ENCODE results near the gene EGLN3.
"Not testable (repeated sequence)": the region's sequence is repeated elsewhere in the genome, so short reads cannot be mapped to it uniquely, and the experiment has no call there.

EGLN3 gene

DNA sequence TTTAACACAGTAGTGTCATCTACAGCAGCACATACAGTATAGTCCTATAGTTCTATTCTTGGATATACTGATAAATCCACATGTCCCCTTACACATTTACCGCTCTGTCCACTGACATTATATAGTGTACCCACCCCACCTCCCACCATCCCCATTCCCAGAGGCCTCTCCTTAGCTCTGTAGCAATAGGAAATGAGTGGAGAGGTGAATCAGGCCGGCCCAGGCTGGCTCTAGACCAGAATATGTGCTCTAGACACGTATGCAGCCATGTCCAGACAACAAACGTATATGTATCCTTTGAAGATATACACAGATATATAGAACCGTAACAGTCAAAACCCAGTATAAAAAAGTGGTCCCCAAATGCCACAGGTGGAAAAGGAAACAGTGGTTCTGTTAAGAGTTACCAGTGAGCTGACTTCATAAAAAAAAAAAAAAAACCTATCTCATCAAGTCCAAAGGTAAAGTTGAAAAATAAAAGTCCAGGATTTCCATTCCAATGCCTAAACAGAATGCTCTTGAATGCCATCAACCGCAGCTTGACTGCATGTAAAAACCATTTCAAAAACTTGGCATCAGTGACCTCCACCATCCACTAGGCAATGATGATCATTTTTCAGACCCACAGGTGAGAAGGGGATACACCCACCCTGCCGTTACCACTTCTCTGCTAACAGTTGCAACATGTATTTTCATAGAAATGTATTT is 16.7 kb downstream of the EGLN3 start:
- DNase-seq = no peak

DNA sequence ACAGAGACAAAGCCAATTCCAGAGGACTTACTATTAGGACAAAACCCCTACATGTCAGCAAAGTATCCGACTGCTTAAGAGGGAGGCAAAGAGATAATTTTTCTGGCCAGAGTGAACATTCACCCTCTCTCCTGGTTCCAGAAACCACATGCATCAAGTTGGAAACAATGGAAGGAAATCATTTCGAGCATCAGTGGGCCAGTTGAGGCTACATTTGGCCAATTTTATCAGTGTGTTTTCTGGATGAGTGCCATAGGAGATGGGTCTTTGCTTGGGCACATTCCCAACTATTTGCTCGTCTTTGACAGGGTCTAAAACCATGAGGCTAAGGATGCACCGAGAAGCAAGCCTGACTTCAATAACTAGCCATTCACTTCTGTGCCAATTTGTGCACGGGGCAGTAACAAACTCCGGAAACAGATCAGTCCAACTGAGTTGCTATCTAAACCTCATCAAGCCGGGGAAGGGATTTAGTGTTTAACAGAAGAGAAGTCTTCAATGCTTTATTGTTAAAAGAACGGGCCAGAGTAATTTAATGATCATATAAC is 17.4 kb downstream of the EGLN3 start:
- no peak for DNase-seq

DNA sequence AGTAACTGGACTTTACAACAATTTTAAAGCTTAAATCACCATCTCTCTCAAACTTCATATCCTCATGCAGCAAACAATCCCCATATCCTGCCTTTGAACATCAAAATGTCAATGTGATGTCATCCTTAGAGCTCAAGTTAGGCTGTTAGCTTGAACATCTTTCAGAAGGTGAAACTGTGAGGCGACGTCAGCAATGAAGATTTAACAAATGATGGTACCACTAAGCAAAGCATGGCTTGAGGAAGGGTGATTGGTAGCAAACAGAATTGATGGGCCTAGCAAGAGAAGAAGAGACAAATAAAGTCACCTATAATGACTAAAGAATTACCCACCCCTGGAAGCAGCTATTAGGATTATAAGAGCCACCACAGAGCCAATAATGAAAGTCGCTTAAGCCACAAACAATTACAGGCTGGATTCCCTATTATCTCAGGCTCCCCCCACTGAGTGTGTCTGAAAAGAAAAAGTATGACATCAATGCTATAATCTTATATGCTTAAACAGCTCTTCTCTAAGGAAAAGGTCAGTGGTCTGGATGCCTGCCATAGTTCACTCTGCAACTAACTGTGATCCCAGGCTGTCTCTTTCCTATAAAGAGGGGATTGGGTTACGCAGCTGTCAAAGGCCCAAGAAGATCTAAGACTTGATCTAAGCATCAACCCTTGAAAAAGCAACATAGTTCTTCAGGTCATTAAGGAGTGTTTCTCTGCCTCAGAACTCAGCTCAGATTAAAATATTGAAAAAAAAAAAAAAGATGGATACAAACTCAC is 18.1 kb downstream of the EGLN3 start:
- DNase-seq = no peak

DNA sequence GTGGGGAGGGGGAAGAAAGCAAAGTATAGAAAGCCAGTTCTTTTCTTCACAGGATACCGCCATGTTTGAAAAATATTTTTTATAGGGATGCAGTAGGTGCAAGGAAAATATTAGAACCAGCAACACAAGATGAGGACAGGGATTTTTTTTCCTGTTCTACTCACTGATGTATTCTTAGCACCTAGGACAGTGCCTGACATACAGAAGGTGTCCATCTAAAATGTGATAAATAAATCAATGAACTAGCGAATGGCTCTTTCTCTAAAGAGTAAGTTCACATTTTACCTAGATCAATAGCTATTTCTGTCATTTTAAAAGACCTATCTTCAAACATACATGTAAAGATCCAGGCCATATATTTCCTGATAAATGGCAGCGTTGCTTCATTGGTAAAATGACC is 18.8 kb downstream of the EGLN3 start:
- DNase-seq = no peak

DNA sequence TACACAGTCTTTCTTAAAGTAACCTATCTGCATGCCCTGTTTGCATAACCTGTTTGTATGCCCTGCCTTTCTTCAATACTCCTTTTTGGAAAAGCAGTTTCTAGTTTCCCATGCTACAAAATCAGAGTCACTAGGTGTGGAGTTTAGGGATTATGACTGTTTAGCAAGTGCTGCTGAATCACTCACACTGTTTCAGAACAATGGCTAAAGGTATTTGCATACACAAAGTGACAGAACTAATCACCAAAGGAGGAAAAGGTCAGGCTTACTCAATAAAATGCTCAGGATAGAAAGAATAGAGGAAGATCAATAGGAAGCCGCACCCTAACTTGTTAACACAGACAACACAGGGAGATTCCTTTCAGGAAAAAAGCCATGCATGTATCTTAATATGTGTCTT is 19.4 kb downstream of the EGLN3 start:
- DNase-seq = no peak

DNA sequence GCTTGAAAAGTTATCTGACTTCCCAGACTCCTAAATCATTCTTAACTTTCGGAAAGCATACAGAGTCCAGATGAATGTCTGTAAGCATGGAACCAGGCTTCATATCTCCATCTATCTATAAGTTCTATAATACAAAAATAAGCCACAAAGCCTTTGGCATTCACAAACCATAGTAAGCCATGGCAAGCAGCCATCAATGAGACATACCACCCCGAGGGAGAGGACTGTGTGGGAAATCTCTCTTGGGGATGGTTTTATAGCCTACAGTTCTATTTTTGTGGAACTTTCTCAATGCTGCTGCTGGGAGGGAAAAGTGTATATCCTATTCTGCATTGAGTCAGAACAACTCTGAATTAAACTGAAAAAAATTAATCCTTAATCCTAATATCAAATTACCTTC is 20.4 kb downstream of the EGLN3 start:
- DNase-seq = no peak

DNA sequence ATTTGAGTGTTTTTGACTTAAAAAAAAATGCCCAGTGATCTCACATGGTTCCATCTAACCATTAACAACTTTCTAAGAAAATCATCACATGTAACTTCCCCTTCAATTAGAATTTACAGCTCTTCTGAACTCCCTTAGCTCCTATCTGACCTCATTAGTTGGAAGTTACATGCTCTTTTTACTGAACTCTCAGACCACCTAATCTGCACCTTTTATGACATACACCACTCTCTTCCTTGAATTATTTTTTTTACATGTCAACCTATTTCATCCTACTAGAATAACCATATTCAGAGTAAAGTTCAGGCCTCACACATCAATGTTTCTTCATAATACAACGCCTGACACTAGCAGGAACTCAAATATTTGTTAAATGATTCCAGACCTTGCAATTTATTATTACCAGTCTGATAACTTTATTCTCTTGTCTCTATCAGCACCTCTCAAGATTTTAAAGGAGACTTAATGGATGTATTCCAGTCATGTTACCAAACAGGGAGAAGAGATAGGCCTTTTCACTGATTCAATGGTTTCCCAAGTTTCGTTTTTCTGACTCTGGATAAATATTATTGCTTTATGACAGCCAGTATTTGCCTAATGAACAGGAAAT is 21.0 kb downstream of the EGLN3 start:
- DNase-seq = no peak

DNA sequence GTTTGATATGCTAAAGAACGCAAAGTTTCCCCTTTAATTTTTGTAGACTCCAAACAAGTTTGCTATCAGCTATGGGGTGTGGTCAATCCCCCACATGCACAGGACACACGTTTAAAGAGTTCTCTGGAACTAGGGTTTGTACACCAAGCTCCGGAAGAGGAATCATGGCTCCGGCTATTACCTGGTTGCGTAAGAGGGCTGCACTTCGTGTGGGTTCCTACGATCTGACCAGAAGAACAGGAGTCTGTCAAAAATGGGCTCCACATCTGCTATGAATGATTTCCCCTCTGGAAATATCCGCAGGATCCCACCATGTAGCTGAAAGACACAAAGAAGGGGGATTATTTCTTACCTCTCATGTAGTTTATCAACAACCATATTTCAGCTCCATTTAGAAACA is 22.0 kb downstream of the EGLN3 start:
- DNase-seq = no peak

DNA sequence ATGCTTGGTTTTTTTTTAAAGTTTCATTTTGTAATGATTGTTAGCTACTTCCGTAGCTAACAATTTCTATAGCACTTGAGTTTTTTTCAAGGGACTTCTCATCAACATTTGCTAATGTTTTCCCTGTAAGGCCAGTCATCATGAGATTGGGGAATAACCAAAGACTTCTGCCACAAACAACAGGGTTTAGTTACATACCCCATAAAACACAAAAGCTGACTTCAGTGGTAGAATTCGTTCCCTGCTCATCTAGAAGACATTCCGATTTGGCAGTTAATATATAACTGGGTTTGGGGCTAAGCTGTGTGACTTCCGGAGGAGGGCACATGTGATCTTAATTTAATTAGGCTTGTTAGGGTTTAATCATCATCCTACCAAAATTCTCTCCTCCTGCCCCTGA is 22.9 kb downstream of the EGLN3 start:
- DNase-seq = no peak

DNA sequence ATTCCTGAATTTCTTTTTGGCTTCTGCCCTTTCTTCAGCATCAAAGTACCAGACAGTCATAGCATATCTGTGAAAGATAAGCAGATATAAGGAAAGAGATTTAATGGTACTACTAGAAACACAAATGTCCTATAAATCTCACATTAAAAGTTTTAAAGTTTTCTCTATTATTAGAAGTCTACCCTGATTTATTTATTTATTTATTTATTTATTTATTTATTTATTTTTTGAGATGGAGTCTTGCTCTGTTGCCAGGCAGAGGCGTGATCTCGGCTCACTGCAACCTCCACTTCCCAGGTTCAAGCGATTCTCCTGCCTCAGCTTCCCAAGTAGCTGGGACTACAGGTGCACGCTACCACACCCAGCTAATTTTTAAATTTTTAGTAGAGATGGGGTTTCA is 23.9 kb downstream of the EGLN3 start:
- not testable (repeated sequence) for DNase-seq

DNA sequence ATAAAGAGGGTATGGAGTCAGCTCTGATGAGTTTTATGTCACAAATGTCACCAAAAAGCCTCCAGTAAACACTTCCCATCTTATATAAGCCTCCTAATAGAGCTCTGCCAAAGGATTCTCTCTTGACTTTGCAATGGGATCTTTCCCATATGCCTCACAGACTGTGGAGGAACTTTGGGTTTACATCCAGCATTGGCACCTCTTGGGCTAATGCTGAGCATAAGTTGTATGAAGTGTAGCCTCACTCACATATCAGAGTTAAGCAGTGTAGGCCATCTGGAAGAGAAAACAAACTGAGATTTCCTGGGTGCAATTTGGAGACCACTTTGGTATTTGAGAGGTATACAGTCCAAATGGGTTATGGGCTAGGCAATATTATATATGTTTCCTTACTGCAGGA is 24.9 kb downstream of the EGLN3 start:
- no peak for DNase-seq

DNA sequence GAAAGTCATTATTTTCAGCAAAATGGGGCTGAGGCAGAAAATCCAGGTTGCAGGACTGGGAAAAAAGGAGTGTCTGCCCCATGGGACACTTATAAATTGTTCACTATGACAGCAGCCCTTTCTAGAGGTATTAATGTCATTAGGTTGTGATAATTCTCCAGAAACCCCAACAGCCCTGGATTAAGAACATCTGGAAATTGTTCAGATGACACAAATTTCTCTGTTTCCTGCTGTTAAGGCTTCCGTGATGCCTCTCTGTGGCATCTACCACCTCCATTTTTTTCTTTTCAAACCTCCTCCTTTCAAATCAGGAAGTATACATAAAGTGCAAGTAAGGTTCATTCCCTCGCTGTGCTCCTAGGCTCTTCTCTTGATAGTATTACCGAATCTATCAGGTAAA is 25.6 kb downstream of the EGLN3 start:
- no peak for DNase-seq

DNA sequence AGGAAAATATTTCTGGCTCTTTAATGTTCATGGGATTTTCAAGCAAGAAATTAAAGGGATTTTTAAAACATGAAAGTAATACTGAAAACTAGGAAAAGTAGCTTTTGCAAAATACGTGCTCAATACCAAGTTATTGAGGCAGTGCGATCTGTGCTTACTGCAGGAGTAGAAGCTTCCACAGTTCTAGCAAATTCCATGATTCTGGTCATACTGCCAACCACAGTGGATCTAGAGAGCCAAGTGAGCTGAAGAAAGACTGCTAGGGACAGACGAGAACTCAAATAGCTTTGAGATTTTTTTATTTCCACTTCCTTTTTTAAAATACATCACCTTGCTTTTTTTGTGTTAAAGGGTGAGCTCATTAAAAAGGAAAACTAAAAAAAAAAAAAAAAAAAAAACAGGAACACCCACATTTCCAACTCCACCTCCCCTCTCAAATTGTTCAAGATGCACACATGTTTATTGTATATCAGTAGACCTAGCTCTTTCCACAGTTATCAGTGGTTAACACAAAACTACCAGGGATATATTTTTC is 26.2 kb downstream of the EGLN3 start:
- DNase-seq = no peak

DNA sequence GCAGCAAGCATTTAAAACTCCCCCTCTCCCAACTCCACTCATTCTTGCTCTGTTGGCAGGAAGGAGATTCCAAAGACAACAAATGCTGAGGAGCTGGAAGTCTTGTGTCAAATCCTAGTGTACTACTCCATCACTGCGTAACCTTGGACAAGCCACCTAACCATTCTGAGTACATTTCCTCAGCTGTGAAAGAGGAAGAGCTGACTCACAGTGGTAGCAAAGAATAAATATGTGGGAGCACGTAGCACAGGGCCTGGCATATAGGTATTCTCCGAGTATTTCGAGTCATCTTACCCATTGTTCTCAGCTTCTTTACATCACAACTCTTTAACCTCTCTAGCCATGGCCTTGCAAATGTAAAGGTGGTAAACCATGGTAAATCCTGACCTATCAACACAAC is 28.7 kb downstream of the EGLN3 start:
- DNase-seq = no peak

DNA sequence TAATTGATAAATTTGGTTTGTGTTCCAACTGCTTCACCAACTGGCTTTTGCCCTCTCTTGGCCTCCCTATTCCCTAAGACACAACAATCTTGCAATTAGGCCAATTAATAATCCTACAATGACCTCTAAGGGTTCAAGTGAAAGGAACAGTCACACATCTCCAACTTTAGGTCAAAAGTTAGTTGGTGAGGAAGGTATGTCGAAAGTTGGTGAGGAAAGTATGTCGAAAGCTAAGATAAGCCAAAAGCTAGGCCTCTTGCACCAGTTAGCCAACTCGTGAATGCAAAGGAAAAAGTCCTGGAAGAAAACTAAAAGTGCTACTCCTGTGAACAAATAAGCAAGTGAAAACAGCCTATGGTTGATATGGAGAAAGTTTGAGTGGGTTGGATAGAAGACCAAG is 32.6 kb downstream of the EGLN3 start:
- DNase-seq = no peak

DNA sequence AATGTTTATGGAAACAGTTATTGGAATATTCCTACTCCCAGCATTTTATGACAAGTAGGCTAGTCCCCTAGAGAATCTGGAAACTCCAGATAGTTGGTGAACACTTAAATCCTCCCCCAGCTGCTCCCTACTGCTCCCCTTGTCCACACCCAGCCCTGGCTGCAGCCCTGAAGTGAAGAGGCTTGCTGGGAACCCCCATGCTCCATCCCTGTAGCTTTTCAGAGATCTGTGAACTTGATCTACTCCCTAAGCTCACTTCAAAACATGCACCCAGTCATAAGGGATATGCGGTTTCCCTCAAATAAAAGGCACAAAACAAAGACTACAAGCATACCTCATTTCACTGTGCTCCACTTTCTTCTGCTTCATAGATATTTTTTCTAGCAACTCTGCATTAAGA is 33.2 kb downstream of the EGLN3 start:
- DNase-seq = no peak

DNA sequence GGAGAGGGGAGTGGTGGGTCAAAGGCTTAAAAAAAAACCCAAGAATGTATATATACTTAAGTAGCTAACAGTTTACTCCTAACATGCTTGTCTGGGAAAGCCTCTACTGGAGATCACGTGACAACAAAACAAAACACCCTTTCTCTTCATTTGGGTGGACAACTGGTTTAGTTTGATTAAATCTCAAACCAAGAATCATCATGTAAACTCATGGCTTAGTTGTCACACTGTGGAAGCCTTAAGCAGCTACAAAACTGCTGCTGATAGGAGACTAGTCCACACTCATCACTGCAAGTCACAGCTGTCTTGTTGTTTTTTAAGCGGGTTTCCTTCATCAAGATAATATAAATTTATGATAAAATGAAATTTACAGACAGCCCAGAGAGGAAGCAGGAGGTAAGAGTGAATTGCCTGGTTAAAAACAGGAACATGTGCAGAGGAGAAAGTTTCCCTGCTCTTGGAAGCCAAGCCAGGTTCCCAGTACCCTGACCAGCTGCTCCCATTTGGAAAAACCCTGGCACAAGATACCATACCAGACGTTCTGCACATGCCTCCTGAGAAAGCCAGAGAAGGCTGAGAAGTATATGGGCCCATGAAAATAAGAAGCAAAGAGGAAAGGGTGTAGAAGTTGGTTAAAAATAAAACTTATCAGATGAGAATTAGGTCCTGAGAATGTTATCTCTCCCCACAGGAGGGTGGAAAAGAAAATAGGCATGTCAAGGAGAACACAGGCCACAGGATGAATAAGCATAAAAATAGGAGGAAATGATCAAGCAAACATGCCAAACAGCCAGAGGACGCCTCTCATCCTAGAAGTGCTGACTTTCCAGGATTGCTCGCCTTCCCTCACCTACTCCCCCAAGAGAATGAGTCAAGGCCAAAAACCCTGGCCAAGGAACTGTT is 34.0 kb downstream of the EGLN3 start:
- no peak for DNase-seq

DNA sequence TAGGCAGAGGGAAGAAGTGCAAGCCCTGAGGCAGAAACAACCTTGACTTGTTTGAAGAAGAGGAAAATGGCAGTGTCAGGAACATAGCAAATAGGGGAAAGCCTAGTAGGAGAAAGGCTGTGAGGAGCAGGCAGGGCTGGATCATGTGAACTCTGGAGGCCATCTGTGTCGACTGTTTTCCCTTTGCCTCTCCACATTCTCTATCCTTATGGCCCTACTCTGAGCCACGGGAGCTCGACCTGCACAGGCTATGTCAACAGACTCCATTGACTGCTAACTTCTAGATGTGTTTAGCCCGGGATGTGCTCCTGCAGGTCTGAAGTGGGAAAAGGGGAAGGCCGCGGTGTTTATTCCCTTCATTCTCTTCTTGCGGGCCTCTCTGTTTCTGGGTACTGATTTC is 35.2 kb downstream of the EGLN3 start:
- DNase-seq = no peak

DNA sequence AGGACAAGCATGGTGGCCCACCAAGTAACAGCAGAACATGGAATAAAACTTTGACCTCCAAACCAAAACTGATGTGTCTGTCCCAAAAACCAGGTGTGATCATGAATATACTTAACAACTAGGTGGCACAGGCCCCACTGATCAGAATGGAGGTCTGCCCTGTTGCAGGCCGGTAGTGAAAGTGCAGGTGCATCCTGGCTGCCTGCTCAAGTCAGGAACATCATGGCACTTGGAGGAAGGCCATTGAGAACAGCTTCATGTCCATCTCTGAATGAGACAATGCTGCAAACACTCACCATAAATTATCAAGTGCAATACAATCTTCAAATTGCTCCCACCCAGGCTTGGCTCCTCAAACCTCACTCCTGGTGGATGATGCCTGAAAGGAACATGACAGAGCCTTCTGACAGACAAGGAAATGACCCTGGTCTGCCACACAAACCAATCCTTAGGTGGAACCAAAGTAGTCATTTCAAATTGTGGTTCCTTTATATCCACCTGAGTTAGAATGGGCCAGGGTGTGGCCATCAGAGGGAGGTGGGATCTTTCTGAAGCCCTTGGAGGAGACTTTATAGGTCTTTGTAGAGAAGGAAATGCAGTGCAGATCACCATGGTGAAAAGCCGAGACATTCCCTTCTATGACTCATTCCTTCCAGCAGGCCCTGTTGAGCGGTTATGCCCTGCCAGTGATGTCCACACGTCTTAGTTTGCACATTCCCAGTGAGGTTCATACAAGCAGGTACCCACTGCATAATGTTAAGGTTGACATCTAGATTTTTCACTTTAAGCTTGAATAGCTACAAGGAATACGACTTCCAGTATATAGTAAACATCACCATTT is 36.0 kb downstream of the EGLN3 start:
- no peak for DNase-seq

DNA sequence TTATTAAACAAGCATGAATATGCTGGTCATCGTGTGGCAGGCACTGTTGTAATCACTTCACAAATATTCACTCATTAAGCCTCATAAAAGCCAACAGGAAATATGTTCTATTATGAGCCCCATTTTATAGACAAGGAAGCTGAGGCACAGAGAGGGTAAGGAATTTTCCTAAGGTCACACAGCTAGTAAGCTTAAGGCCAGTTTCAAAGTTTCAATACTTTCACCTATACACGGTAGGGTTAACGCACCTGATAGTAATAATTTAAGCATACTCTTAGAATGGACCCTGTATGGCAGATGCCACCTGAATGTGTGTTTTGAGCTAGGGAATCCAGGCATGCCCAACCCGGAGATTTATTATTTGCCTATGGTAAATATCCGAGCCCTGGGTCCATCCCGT is 39.8 kb downstream of the EGLN3 start:
- no peak for DNase-seq

DNA sequence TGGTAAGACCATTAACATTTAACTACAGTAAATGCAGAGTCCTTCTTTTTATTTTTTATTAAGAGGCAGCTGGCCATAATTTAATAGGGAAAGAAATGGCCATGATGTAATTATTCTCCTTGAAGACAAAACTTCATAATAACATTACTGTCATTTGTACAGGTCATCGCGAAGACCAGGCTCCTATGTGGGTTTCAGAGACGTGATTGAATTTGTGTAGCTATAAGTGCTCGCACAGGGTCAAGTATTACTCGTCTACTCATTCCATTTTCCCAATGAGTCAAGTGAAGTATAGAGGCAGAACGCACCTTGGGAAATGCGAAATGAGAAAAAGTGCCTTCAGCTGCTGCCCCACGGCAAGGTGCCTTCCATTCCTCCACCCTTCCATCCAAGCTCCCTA is 40.4 kb downstream of the EGLN3 start:
- DNase-seq = no peak

Measured in activated CD8-positive, alpha-beta memory T cell treated with anti-CD3 and anti-CD28 coated beads for 24 hours (primary cell).